ENCODE data around the gene ARHGAP1.

DNA sequence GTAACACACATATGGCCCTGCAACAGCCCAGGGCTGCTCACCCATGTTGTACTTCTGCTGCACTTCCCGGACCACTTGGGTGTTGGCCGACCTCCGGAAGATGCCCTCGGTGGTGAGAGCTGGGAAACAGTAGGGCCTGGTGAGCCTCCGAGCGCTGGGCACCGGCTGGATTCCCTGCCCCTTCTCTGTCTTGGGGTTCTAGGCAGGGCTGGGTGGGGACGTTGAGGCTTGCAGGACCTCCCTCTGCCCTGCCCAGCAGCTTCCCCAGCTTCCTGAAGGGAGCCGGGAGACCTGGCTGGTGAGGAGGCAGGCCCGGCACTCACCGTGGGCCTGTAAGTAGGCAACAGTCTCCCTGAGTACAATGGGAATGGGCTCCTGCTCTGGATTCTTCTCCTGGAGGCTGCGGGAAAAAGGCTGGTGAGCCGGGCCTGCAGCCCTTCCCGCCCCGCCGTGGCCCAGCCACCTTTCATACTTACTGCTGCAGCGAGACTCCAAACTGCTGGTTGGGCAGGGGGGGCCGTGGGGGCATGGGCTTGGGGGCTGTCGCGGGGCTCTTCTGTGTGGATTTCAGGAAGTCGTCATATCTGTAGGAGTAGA is 20.2 kb downstream of the ARHGAP1 start:
- TF ChIP-seq, protein P1, sequence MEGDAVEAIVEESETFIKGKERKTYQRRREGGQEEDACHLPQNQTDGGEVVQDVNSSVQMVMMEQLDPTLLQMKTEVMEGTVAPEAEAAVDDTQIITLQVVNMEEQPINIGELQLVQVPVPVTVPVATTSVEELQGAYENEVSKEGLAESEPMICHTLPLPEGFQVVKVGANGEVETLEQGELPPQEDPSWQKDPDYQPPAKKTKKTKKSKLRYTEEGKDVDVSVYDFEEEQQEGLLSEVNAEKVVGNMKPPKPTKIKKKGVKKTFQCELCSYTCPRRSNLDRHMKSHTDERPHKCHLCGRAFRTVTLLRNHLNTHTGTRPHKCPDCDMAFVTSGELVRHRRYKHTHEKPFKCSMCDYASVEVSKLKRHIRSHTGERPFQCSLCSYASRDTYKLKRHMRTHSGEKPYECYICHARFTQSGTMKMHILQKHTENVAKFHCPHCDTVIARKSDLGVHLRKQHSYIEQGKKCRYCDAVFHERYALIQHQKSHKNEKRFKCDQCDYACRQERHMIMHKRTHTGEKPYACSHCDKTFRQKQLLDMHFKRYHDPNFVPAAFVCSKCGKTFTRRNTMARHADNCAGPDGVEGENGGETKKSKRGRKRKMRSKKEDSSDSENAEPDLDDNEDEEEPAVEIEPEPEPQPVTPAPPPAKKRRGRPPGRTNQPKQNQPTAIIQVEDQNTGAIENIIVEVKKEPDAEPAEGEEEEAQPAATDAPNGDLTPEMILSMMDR (IDR thresholded peaks at IDR 0.05), result no peak
- TF ChIP-seq POLR2A (IDR thresholded peaks at IDR 0.05), result no peak

Measured in vagina (tissue), 2 donors.